CD4-positive, alpha-beta memory T cell (primary cell): ENCODE measurements around the gene EDN1. TPM values are rescaled to one million over a fixed set of nuclear protein-coding genes. Genes with fewer than 3 reads are reported as not detected.

Experiments
- CTCF ChIA-PET: fragments of 350-600 bp; sonication (Branson Sonifier 250); formaldehyde crosslinking; loops from one replicate; lab custom pipeline; 2021; ENCODE audit warnings: inconsistent platforms; ENCODE audit not compliant: partially characterized antibody; lab: Charles Lee
- POLR2A ChIA-PET: fragments of 350-600 bp; sonication (Branson Sonifier 250); formaldehyde crosslinking; loops from one replicate; lab custom pipeline; 2021; ENCODE audit not compliant: partially characterized antibody; lab: Charles Lee
- DNase-seq, 5 donors: peaks; one replicate each; pipeline versions ENCODE4 v3.0.0 to v3.0.0-alpha.2; 2020 to 2022; ENCODE audit warnings: mixed read lengths in 1 of 5
- H3K27ac ChIP-seq: one replicate; pipeline ENCODE4 v1.7.0; 2013; ENCODE audit warnings: low read depth, low read length
- H3K27me3 ChIP-seq: 2 replicates; pipeline ENCODE4 v1.7.0; 2013; ENCODE audit warnings: mild to moderate bottlenecking, low read length, moderate library complexity; ENCODE audit not compliant: insufficient read depth
- H3K36me3 ChIP-seq: 2 replicates; pipeline ENCODE4 v1.7.0; 2013; ENCODE audit warnings: mild to moderate bottlenecking, low read length, moderate library complexity; ENCODE audit not compliant: insufficient read depth
- H3K4me1 ChIP-seq: 2 replicates; pipeline ENCODE4 v1.7.0; 2013; ENCODE audit warnings: mild to moderate bottlenecking, low read length, moderate library complexity; ENCODE audit not compliant: insufficient read depth
- H3K4me3 ChIP-seq, 2 donors: one replicate each; pipeline ENCODE4 v1.7.0; 2013; ENCODE audit warnings: low read length in 2 of 2, mild to moderate bottlenecking in 1 of 2
- H3K9me3 ChIP-seq, 2 donors: one replicate each; pipeline ENCODE4 v1.7.0; 2013; ENCODE audit warnings: low read length in 2 of 2, control low read depth in 1 of 2; ENCODE audit not compliant: control insufficient read depth in 1 of 2
- H3K27ac Mint-ChIP-seq, 7 donors: one replicate each; pipeline ENCODE4 v1.8.0; 2020 to 2021; ENCODE audit warnings: mixed read lengths in 7 of 7, mild to moderate bottlenecking in 6 of 7, inconsistent platforms in 3 of 7, moderate library complexity in 3 of 7
- H3K27me3 Mint-ChIP-seq, 2 donors: one replicate each; pipeline ENCODE4 v1.8.0; 2020 to 2021; ENCODE audit warnings: mixed read lengths in 2 of 2
- H3K36me3 Mint-ChIP-seq, 2 donors: one replicate each; pipeline ENCODE4 v1.8.0; 2020 to 2021; ENCODE audit warnings: mixed read lengths in 2 of 2, inconsistent platforms in 1 of 2, mild to moderate bottlenecking in 1 of 2
- H3K4me1 Mint-ChIP-seq, 4 donors: one replicate each; pipeline ENCODE4 v1.8.0; 2020 to 2021; ENCODE audit warnings: mixed read lengths in 4 of 4, mild to moderate bottlenecking in 1 of 4
- H3K4me3 Mint-ChIP-seq, 8 donors: one replicate each; pipeline ENCODE4 v1.8.0; 2020 to 2021; ENCODE audit warnings: mixed read lengths in 8 of 8, mild to moderate bottlenecking in 7 of 8, moderate library complexity in 6 of 8, inconsistent platforms in 3 of 8
- H3K9me3 Mint-ChIP-seq, 8 donors: one replicate each; pipeline ENCODE4 v1.8.0; 2020 to 2021; ENCODE audit warnings: mixed read lengths in 8 of 8, mild to moderate bottlenecking in 5 of 8, inconsistent platforms in 3 of 8, moderate library complexity in 1 of 8
- intact Hi-C: fragments of 100-400 bp; cut with micrococcal nuclease; formaldehyde crosslinking; loops from one replicate; pipeline ENCODE4 v1.15.1; 2023
- polyA plus RNA-seq, 2 donors: library from polyadenylated mRNA; unstranded; fragments of 300-500 nt; fragmentation: Illumina TruSeq; gene quantifications; one replicate each; pipeline ENCODE4 v1.2.3, GENCODE V29; 2021
- total RNA-seq, 2 experiments: library from RNA; stranded (reverse); gene quantifications; one replicate each; pipeline ENCODE4 v1.2.3, GENCODE V29; 2021

The EDN1 gene
- total and polyA plus RNA-seq, 4 experiments from 2014 or later, result 0.15 to 0.28 TPM; not detected in 2

GRCh38 chr6:12270551-12271230 lies 19.5 kb upstream of the EDN1 start:
- H3K27ac Mint-ChIP-seq, result peak overlapping the region in 2 of 7 donors; percentile 58 to 68
- intact Hi-C loops, result no loop called here
- H3K9me3 Mint-ChIP-seq, result peaks cover 4 to 29% (median 17%) of the 10 kb centered on the region in 8 donors
- H3K36me3 Mint-ChIP-seq, result peaks cover 5 to 10% of the 10 kb centered on the region in 2 donors
- H3K4me3 ChIP-seq, result no peak overlapping the region
- POLR2A ChIA-PET, result no interaction called here
- no peaks in the 10 kb centered on the region for H3K36me3 ChIP-seq
- H3K4me3 Mint-ChIP-seq, result peak overlapping the region in 7 of 8 donors; percentile 43 to 71 (median 63)
- no peaks in the 10 kb centered on the region for H3K4me1 ChIP-seq
- H3K4me1 Mint-ChIP-seq, result peaks cover 0 to 11% (median 3%) of the 10 kb centered on the region in 4 donors
- CTCF ChIA-PET, result interaction anchor here (1.3 kb wide), 1 partner anchor 19 kb away, joined by 3 read pairs; no protein-coding TSS in a partner anchor
- no peak for DNase-seq
- H3K27ac ChIP-seq, result no peak overlapping the region
- no peaks in the 10 kb centered on the region for H3K27me3 ChIP-seq
- H3K27me3 Mint-ChIP-seq, result peaks cover 1 to 4% of the 10 kb centered on the region in 2 donors
- no peaks in the 10 kb centered on the region for H3K9me3 ChIP-seq

GRCh38 chr6:12271594-12271993 lies 18.6 kb upstream of the EDN1 start:
- Mint-ChIP-seq H3K27me3 (peaks cover 1 to 7% of the 10 kb centered on the region in 2 donors), H3K36me3 (peaks cover 5 to 10% of the 10 kb centered on the region in 2 donors), H3K4me1 (peaks cover 0 to 11% (median 1%) of the 10 kb centered on the region in 4 donors), H3K9me3 (peaks cover 4 to 29% (median 17%) of the 10 kb centered on the region in 8 donors), H3K27ac (no peak overlapping the region), H3K4me3 (no peak overlapping the region)
- Histone ChIP-seq H3K36me3 (no peaks in the 10 kb centered on the region), H3K27ac (no peak overlapping the region), H3K27me3 (no peaks in the 10 kb centered on the region), H3K4me3 (no peak overlapping the region), H3K4me1 (no peaks in the 10 kb centered on the region), H3K9me3 (no peaks in the 10 kb centered on the region)
- DNase-seq, result no peak
- ChIA-PET POLR2A (no interaction called here), CTCF (interaction anchor here (0.7 to 1.3 kb wide), 2 partner anchors 8 to 18 kb away, joined by 3 read pairs; no protein-coding TSS in a partner anchor)
- intact Hi-C loops, result no loop called here

GRCh38 chr6:12271997-12272396 lies 18.2 kb upstream of the EDN1 start:
- Histone ChIP-seq H3K9me3 (no peaks in the 10 kb centered on the region), H3K27me3 (no peaks in the 10 kb centered on the region), H3K36me3 (no peaks in the 10 kb centered on the region), H3K4me1 (no peaks in the 10 kb centered on the region), H3K27ac (no peak overlapping the region), H3K4me3 (no peak overlapping the region)
- POLR2A ChIA-PET, result no interaction called here
- Mint-ChIP-seq H3K4me1 (peaks cover 0 to 11% (median 1%) of the 10 kb centered on the region in 4 donors), H3K27me3 (peaks cover 1 to 8% of the 10 kb centered on the region in 2 donors), H3K36me3 (peaks cover 5 to 10% of the 10 kb centered on the region in 2 donors), H3K4me3 (no peak overlapping the region), H3K9me3 (peaks cover 4 to 29% (median 17%) of the 10 kb centered on the region in 8 donors), H3K27ac (no peak overlapping the region)
- intact Hi-C loops, result no loop called here
- CTCF ChIA-PET, result interaction anchor here (0.7 kb wide), 1 partner anchor 8 kb away, joined by 3 read pairs; no protein-coding TSS in a partner anchor
- no peak for DNase-seq

GRCh38 chr6:12275107-12275506 lies 15.1 kb upstream of the EDN1 start:
- POLR2A ChIA-PET, result no interaction called here
- DNase-seq, result no peak
- CTCF ChIA-PET, result interaction anchor here (1.3 kb wide), 1 partner anchor 14 kb away, joined by 3 read pairs; no protein-coding TSS in a partner anchor
- intact Hi-C loops, result no loop called here
- Mint-ChIP-seq H3K27ac (no peak overlapping the region), H3K36me3 (peaks cover 5 to 10% of the 10 kb centered on the region in 2 donors), H3K9me3 (peaks cover 4 to 29% (median 17%) of the 10 kb centered on the region in 8 donors), H3K4me3 (no peak overlapping the region), H3K27me3 (peaks cover 3 to 16% of the 10 kb centered on the region in 2 donors), H3K4me1 (peaks cover 5 to 10% (median 6%) of the 10 kb centered on the region in 4 donors)
- H3K4me1 ChIP-seq, result no peaks in the 10 kb centered on the region
- no peaks in the 10 kb centered on the region for H3K36me3 ChIP-seq
- no peaks in the 10 kb centered on the region for H3K27me3 ChIP-seq
- H3K9me3 ChIP-seq, result no peaks in the 10 kb centered on the region
- no peak overlapping the region for H3K4me3 ChIP-seq
- no peak overlapping the region for H3K27ac ChIP-seq

- H3K27me3 ChIP-seq, result no peaks in the 10 kb centered on the region
- peaks cover 5 to 7% (median 6%) of the 10 kb centered on the region in 4 donors for H3K4me1 Mint-ChIP-seq
- CTCF ChIA-PET, result no interaction called here
- no peaks in the 10 kb centered on the region for H3K4me1 ChIP-seq
- H3K9me3 ChIP-seq, result no peaks in the 10 kb centered on the region
- POLR2A ChIA-PET, result no interaction called here
- intact Hi-C loops, result no loop called here
- no peak overlapping the region for H3K27ac Mint-ChIP-seq
- H3K9me3 Mint-ChIP-seq, result peaks cover 4 to 16% (median 12%) of the 10 kb centered on the region in 8 donors
- H3K27ac ChIP-seq, result no peak overlapping the region
- no peaks in the 10 kb centered on the region for H3K36me3 ChIP-seq
- DNase-seq, result no peak
- no peak overlapping the region for H3K4me3 ChIP-seq
- peaks cover 3 to 9% of the 10 kb centered on the region in 2 donors for H3K36me3 Mint-ChIP-seq
- H3K27me3 Mint-ChIP-seq, result peaks cover 9 to 20% of the 10 kb centered on the region in 2 donors
- no peak overlapping the region for H3K4me3 Mint-ChIP-seq
Measured at GRCh38 chr6:12276930-12277315, 13.2 kb upstream of the EDN1 start.

- Mint-ChIP-seq H3K36me3 (peaks cover 0 to 6% of the 10 kb centered on the region in 2 donors), H3K27me3 (peaks cover 7 to 20% of the 10 kb centered on the region in 2 donors), H3K4me1 (peaks cover 5 to 7% (median 6%) of the 10 kb centered on the region in 4 donors), H3K9me3 (peaks cover 2 to 13% (median 9%) of the 10 kb centered on the region in 8 donors), H3K27ac (no peak overlapping the region), H3K4me3 (no peak overlapping the region)
- DNase-seq, result no peak
- Histone ChIP-seq H3K9me3 (no peaks in the 10 kb centered on the region), H3K27me3 (no peaks in the 10 kb centered on the region), H3K4me3 (no peak overlapping the region), H3K4me1 (no peaks in the 10 kb centered on the region), H3K36me3 (no peaks in the 10 kb centered on the region), H3K27ac (no peak overlapping the region)
- ChIA-PET CTCF (no interaction called here), POLR2A (no interaction called here)
- intact Hi-C loops, result no loop called here
Measured at GRCh38 chr6:12277386-12277785, 12.8 kb upstream of the EDN1 start.

- ChIA-PET CTCF (interaction anchor here (1.4 kb wide), 1 partner anchor 11 kb away, joined by 7 read pairs; the partner anchor contains the start of gene EDN1), POLR2A (no interaction called here)
- Histone ChIP-seq H3K4me1 (no peaks in the 10 kb centered on the region), H3K27me3 (no peaks in the 10 kb centered on the region), H3K27ac (no peak overlapping the region), H3K4me3 (no peak overlapping the region), H3K9me3 (no peaks in the 10 kb centered on the region), H3K36me3 (no peaks in the 10 kb centered on the region)
- Mint-ChIP-seq H3K36me3 (no peaks in the 10 kb centered on the region), H3K27ac (no peak overlapping the region), H3K9me3 (peaks cover 0 to 4% (median 1%) of the 10 kb centered on the region in 8 donors), H3K4me3 (peak overlapping the region in 1 of 8 donors; percentile 27), H3K4me1 (peaks cover 5 to 7% (median 6%) of the 10 kb centered on the region in 4 donors), H3K27me3 (peaks cover 10 to 25% of the 10 kb centered on the region in 2 donors)
- DNase-seq, result no peak
- intact Hi-C loops, result no loop called here
Measured at GRCh38 chr6:12278915-12279314, 11.2 kb upstream of the EDN1 start.
